Measurements from ENCODE around the gene TANC1. TPM values are rescaled to one million over a fixed set of nuclear protein-coding genes. Genes with fewer than 3 reads are reported as not detected.

The TANC1 gene
- total and polyA plus RNA-seq, 2 experiments from 2014 or later = 2.8 to 9.5 TPM

DNA sequence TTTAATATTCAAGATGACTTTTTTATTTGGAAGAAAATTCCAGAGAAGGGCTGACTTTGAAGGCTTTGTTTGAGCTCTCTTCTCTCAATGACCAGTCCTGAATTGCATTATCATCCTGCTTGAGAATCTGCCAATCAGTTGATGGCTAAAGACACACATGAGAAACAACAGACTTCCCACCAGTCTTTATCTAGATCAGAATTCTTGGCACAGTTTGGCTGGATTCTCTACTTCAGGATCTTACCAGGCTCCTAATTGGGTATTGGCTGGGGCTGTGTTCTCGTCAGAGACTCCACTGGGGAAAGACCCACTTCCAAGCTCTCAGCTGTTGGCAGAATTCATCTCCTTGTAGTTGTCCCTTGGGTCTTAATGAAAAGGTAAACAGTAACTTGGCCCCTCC lies 232.1 kb downstream of the TANC1 start (continued):
- TF ChIP-seq, protein P1, sequence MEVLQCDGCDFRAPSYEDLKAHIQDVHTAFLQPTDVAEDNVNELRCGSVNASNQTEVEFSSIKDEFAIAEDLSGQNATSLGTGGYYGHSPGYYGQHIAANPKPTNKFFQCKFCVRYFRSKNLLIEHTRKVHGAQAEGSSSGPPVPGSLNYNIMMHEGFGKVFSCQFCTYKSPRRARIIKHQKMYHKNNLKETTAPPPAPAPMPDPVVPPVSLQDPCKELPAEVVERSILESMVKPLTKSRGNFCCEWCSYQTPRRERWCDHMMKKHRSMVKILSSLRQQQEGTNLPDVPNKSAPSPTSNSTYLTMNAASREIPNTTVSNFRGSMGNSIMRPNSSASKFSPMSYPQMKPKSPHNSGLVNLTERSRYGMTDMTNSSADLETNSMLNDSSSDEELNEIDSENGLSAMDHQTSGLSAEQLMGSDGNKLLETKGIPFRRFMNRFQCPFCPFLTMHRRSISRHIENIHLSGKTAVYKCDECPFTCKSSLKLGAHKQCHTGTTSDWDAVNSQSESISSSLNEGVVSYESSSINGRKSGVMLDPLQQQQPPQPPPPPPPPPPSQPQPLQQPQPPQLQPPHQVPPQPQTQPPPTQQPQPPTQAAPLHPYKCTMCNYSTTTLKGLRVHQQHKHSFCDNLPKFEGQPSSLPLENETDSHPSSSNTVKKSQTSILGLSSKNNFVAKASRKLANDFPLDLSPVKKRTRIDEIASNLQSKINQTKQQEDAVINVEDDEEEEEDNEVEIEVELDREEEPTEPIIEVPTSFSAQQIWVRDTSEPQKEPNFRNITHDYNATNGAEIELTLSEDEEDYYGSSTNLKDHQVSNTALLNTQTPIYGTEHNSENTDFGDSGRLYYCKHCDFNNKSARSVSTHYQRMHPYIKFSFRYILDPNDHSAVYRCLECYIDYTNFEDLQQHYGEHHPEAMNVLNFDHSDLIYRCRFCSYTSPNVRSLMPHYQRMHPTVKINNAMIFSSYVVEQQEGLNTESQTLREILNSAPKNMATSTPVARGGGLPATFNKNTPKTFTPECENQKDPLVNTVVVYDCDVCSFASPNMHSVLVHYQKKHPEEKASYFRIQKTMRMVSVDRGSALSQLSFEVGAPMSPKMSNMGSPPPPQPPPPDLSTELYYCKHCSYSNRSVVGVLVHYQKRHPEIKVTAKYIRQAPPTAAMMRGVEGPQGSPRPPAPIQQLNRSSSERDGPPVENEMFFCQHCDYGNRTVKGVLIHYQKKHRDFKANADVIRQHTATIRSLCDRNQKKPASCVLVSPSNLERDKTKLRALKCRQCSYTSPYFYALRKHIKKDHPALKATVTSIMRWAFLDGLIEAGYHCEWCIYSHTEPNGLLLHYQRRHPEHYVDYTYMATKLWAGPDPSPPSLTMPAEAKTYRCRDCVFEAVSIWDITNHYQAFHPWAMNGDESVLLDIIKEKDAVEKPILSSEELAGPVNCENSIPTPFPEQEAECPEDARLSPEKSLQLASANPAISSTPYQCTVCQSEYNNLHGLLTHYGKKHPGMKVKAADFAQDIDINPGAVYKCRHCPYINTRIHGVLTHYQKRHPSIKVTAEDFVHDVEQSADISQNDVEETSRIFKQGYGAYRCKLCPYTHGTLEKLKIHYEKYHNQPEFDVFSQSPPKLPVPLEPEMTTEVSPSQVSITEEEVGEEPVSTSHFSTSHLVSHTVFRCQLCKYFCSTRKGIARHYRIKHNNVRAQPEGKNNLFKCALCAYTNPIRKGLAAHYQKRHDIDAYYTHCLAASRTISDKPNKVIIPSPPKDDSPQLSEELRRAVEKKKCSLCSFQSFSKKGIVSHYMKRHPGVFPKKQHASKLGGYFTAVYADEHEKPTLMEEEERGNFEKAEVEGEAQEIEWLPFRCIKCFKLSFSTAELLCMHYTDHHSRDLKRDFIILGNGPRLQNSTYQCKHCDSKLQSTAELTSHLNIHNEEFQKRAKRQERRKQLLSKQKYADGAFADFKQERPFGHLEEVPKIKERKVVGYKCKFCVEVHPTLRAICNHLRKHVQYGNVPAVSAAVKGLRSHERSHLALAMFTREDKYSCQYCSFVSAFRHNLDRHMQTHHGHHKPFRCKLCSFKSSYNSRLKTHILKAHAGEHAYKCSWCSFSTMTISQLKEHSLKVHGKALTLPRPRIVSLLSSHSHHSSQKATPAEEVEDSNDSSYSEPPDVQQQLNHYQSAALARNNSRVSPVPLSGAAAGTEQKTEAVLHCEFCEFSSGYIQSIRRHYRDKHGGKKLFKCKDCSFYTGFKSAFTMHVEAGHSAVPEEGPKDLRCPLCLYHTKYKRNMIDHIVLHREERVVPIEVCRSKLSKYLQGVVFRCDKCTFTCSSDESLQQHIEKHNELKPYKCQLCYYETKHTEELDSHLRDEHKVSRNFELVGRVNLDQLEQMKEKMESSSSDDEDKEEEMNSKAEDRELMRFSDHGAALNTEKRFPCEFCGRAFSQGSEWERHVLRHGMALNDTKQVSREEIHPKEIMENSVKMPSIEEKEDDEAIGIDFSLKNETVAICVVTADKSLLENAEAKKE (CRISPR knock-in tag; IDR thresholded peaks at IDR 0.05) = no peak
- no peak for TF ChIP-seq NANOG (IDR thresholded peaks at IDR 0.05; ENCODE audit: borderline replicate concordance)

DNA sequence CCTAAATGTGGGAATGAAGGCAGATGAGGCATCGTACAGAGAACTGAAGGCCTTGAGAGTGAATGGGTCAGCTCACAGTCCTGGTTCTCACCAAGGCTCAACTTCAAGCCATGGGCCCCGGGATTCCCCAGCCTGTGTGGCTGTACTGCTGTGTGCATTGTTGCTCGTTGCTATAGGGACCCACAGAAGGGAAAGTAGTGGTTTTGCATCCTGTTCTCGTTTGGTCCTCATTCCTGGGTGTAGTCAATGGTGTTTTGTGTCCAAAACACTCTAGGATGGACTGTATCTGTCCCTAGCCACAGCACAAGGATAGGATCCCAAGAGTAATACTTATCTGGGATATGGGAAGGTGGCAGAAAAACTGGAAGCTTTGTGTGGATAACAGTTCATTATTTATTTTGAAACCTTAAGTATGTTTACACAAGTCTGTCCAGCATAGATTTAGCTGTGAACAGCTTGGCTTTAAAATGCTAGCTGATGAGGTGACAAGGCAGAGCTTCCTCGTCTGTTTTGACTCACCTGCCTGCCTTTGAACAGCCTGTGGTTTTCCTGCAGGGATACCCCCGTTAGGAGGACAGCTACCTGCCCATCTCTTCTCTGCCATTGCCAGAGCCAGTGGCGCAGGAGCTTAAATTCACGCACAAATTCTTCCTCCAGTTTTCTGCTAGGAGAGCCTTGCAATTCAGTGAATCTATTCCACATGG lies 233.1 kb downstream of the TANC1 start:
- H3K4me3 Mint-ChIP-seq = no peak overlapping the region
- no peak for TF ChIP-seq ZNF114 (CRISPR knock-in tag; IDR thresholded peaks at IDR 0.05)
- TF ChIP-seq STAT1 (IDR thresholded peaks at IDR 0.05; ENCODE audit: unreplicated experiment) = no peak
- TF ChIP-seq EZH2phosphoT487 (IDR thresholded peaks at IDR 0.05; ENCODE audit: unreplicated experiment) = no peak
- TF ChIP-seq, protein P2, sequence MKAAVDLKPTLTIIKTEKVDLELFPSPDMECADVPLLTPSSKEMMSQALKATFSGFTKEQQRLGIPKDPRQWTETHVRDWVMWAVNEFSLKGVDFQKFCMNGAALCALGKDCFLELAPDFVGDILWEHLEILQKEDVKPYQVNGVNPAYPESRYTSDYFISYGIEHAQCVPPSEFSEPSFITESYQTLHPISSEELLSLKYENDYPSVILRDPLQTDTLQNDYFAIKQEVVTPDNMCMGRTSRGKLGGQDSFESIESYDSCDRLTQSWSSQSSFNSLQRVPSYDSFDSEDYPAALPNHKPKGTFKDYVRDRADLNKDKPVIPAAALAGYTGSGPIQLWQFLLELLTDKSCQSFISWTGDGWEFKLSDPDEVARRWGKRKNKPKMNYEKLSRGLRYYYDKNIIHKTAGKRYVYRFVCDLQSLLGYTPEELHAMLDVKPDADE (IDR thresholded peaks at IDR 0.05) = no peak
- TF ChIP-seq, protein P1 (CRISPR knock-in tag; IDR thresholded peaks at IDR 0.05) = no peak
- no peak for TF ChIP-seq JUNB (IDR thresholded peaks at IDR 0.05; ENCODE audit: unreplicated experiment)

More for the DNA sequence above, 233.1 kb downstream of the TANC1 start:
- Histone ChIP-seq H3K27me3 (ENCODE audit: insufficient read depth) (no peaks in the 10 kb centered on the region; the same call in 1 of the 2 replicates), H3K4me1 (ENCODE audit: insufficient read depth) (no peaks in the 10 kb centered on the region), H2AFZ (no peak overlapping the region), H3K4me2 (no peak overlapping the region), H3K27ac (ENCODE audit: low read depth) (no peak overlapping the region), H4K20me1 (replicated peaks; ENCODE audit: insufficient read depth) (no peaks in the 10 kb centered on the region; the same call in 1 of the 2 replicates), H3K4me3 (no peak overlapping the region), H3F3A (replicated peaks; ENCODE audit: low read depth) (no peaks in the 10 kb centered on the region), H3K9me2 (ENCODE audit: insufficient read depth) (0 out of 2 replicates have a peak, but pooled peaks cover 6% of the 10 kb centered on the region), H3K36me3 (ENCODE audit: insufficient read depth) (no peaks in the 10 kb centered on the region), H3K79me2 (replicated peaks; ENCODE audit: insufficient read depth) (no peaks in the 10 kb centered on the region)
- Mint-ChIP-seq H3K27me3 (ENCODE audit: insufficient read depth, low read depth, poor library complexity) (peaks cover 4% of the 10 kb centered on the region), H3K9me3 (no peaks in the 10 kb centered on the region), H3K27ac (no peak overlapping the region), H3K36me3 (ENCODE audit: low read depth) (no peaks in the 10 kb centered on the region), H3K4me1 (no peaks in the 10 kb centered on the region)
- ATAC-seq (peak; percentile 28; the same call in 1 of the 3 replicates), DNase-seq (ENCODE audit: low spot score) (no peak)
